Calu3 (cell line): ENCODE data around the gene MOV10L1. TPM values are rescaled to one million over a fixed set of nuclear protein-coding genes. Genes with fewer than 3 reads are reported as not detected.

Source experiments
- BruUV-seq: library from RNA; stranded (reverse); fragments of 400-500 nt; replicated peaks from 2 replicates; lab custom pipeline; 2021; lab: Mats Ljungman, UMichigan
- CTCF ChIA-PET: fragments of 300-600 bp; sonication (Branson Sonifier 250); formaldehyde crosslinking; loops from one replicate; lab custom pipeline; 2022; ENCODE audit warnings: antibody characterized with exemption; lab: Charles Lee
- DNase-seq: peaks from one replicate; pipeline ENCODE4 v3.0.0; 2022
- H3K27ac Mint-ChIP-seq: one replicate; pipeline ENCODE4 v1.8.0; 2022; ENCODE audit warnings: mixed read lengths; ENCODE audit not compliant: unreplicated experiment
- H3K27me3 Mint-ChIP-seq: one replicate; pipeline ENCODE4 v1.8.0; 2022; ENCODE audit warnings: mixed read lengths; ENCODE audit not compliant: unreplicated experiment
- H3K36me3 Mint-ChIP-seq: one replicate; pipeline ENCODE4 v1.8.0; 2022; ENCODE audit warnings: mild to moderate bottlenecking, moderate library complexity, mixed read lengths; ENCODE audit not compliant: insufficient read depth, unreplicated experiment
- H3K4me1 Mint-ChIP-seq: one replicate; pipeline ENCODE4 v1.8.0; 2022; ENCODE audit warnings: mild to moderate bottlenecking, low read depth, mixed read lengths; ENCODE audit not compliant: unreplicated experiment
- H3K4me3 Mint-ChIP-seq: one replicate; pipeline ENCODE4 v1.8.0; 2022; ENCODE audit warnings: mild to moderate bottlenecking, low read depth, moderate library complexity, mixed read lengths; ENCODE audit not compliant: unreplicated experiment
- H3K9me3 Mint-ChIP-seq: one replicate; pipeline ENCODE4 v1.8.0; 2022; ENCODE audit warnings: low read depth, mixed read lengths; ENCODE audit not compliant: unreplicated experiment
- intact Hi-C: fragments of 100-400 bp; cut with micrococcal nuclease; formaldehyde crosslinking; loops from one replicate; pipeline ENCODE4 v1.10.0; 2022; ENCODE audit not compliant: unreplicated experiment
- total RNA-seq: library from RNA; stranded (reverse); gene quantifications from 2 replicates; pipeline ENCODE4 v1.2.3, GENCODE V29; 2022
- TF ChIP-seq, protein P1 (sequence below): fragments of 200-600 bp; IDR thresholded peaks from one replicate; pipeline ENCODE4 v1.8.0; 2022; ENCODE audit warnings: antibody characterized with exemption; ENCODE audit not compliant: unreplicated experiment

Gene MOV10L1
- total RNA-seq, 1 experiment from 2014 or later: not detected

GRCh38 chr22:50148991-50149721 is 59.4 kb downstream of the MOV10L1 start:
- H3K4me1 Mint-ChIP-seq: peaks cover 16% of the 10 kb centered on the region
- DNase-seq: peak; percentile 80
- intact Hi-C loops: loop anchor here (1.0 to 10.0 kb wide), 3 partner anchors 60 to 348 kb away; no protein-coding TSS in a partner anchor
- no peaks in the 10 kb centered on the region for H3K9me3 Mint-ChIP-seq
- CTCF ChIA-PET: interaction anchor here (0.6 to 1.7 kb wide), 12 partner anchors 9 to 524 kb away, joined by 3 to 4 read pairs (median 3); no protein-coding TSS in a partner anchor
- H3K27me3 Mint-ChIP-seq: peaks cover 37% of the 10 kb centered on the region
- no TSS peak for BruUV-seq
- H3K36me3 Mint-ChIP-seq: no peaks in the 10 kb centered on the region
- no peak overlapping the region for H3K4me3 Mint-ChIP-seq
- TF ChIP-seq, protein P1, sequence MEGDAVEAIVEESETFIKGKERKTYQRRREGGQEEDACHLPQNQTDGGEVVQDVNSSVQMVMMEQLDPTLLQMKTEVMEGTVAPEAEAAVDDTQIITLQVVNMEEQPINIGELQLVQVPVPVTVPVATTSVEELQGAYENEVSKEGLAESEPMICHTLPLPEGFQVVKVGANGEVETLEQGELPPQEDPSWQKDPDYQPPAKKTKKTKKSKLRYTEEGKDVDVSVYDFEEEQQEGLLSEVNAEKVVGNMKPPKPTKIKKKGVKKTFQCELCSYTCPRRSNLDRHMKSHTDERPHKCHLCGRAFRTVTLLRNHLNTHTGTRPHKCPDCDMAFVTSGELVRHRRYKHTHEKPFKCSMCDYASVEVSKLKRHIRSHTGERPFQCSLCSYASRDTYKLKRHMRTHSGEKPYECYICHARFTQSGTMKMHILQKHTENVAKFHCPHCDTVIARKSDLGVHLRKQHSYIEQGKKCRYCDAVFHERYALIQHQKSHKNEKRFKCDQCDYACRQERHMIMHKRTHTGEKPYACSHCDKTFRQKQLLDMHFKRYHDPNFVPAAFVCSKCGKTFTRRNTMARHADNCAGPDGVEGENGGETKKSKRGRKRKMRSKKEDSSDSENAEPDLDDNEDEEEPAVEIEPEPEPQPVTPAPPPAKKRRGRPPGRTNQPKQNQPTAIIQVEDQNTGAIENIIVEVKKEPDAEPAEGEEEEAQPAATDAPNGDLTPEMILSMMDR: peak; percentile 89
- H3K27ac Mint-ChIP-seq: no peak overlapping the region

GRCh38 chr22:50150161-50151129 is 60.6 kb downstream of the MOV10L1 start:
- CTCF ChIA-PET: interaction anchor here (0.6 kb wide), 1 partner anchor 58 kb away, joined by 7 read pairs; no protein-coding TSS in a partner anchor

DNA sequence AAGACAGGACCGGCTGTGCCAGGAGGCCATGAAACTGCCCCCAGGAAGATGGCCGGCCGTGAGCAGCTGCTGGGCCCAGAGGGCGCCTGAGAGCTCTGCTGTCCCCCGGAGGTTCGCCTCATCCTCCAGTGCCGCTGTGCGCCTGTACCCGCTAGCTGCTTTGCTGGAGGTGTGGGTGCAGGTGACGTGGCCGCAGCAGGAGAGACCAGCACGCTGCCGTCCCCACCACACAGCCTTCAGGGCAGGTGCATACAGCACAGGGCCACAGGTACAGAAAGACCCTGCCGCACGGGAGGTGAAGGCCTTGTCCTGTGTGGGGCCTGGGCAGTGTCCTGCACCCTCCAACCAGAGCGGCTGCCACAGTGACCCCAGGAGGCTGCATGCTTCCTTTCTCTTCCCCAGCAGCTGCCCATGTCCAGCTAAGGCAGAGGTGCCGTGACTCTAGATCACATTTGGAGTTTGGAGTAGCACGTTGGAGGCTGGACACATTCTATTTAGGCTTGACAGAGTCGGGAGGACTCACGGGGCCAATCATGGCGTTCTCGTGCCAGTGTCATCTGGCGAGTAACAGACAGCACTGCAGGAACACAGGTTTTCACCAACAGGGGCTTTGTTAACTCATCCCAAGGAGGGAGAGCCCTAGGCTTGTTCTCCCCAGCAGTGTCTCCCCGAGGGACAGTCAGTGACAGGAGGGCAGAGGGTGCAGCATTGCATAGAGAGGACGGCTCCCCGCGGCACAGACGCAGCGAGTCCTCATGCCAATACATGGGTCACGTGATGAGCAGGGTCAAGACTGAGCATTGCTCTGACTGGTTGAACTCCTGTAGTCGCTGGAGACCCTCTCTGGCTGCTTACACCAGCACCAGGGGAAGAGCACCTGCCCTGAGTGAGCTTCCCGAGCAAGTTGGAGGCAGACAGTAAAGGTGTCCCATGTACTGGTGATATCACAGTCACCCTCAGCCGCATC is 62.0 kb downstream of the MOV10L1 start:
- H3K4me3 Mint-ChIP-seq: no peak overlapping the region
- H3K27me3 Mint-ChIP-seq: peaks cover 15% of the 10 kb centered on the region
- intact Hi-C loops: no loop called here
- H3K27ac Mint-ChIP-seq: no peak overlapping the region
- H3K36me3 Mint-ChIP-seq: no peaks in the 10 kb centered on the region
- H3K9me3 Mint-ChIP-seq: no peaks in the 10 kb centered on the region
- peaks cover 11% of the 10 kb centered on the region for H3K4me1 Mint-ChIP-seq
- TF ChIP-seq, protein P1: no peak
- no TSS peak for BruUV-seq
- CTCF ChIA-PET: no interaction called here
- no peak for DNase-seq

More at GRCh38 chr22:50150161-50151129, 60.6 kb downstream of the MOV10L1 start:
- Mint-ChIP-seq H3K4me3 (no peak overlapping the region), H3K36me3 (no peaks in the 10 kb centered on the region), H3K4me1 (peaks cover 16% of the 10 kb centered on the region), H3K9me3 (no peaks in the 10 kb centered on the region), H3K27me3 (peaks cover 26% of the 10 kb centered on the region), H3K27ac (no peak overlapping the region)
- TF ChIP-seq, protein P1: no peak
- no peak for DNase-seq
- BruUV-seq: no TSS peak
- intact Hi-C loops: no loop called here
